ENCODE data around the gene PRSS2. TPM values are rescaled to one million over a fixed set of nuclear protein-coding genes. Genes with fewer than 3 reads are reported as not detected.
"Not testable (repeated sequence)": the region's sequence is repeated elsewhere in the genome, so short reads cannot be mapped to it uniquely, and the experiment has no call there.

PRSS2 gene
- total RNA-seq, 2 experiments from 2014 or later: not detected

- ATAC-seq: no peak
- CTCF ChIA-PET: interaction anchor here (0.6 kb wide), 1 partner anchor 59 kb away, joined by 3 read pairs; no protein-coding TSS in a partner anchor
- H3K27ac Mint-ChIP-seq: no peak within 1 kb of the TSS
Measured at GRCh38 chr7:142749218-142749993, 21.4 kb upstream of the PRSS2 start, which contains the start of gene PRSS1. PRSS1 (plus strand) TSS chr7:142749472; CDS start chr7:142749485, 13 bp downstream.

GRCh38 chr7:142750321-142750938 lies 20.3 kb upstream of the PRSS2 start:
- CTCF ChIA-PET: interaction anchor here (0.6 kb wide), 1 partner anchor 120 kb away, joined by 3 read pairs; no protein-coding TSS in a partner anchor

More at GRCh38 chr7:142749218-142749993, 21.4 kb upstream of the PRSS2 start, which contains the start of gene PRSS1:
- intact Hi-C loops (cut with micrococcal nuclease): no loop called here
- TF ChIP-seq CTCF (IDR thresholded peaks at IDR 0.05): no peak
- DNase-seq: no peak
- Mint-ChIP-seq H3K36me3 (ENCODE audit: low read depth) (no peaks in the 10 kb centered on the region), H3K27me3 (no peaks in the 10 kb centered on the region), H3K4me1 (ENCODE audit: low read depth) (no peaks in the 10 kb centered on the region), H3K9me3 (no peaks in the 10 kb centered on the region), H3K4me3 (no peak within 1 kb of the TSS)
- POLR2A ChIA-PET: no interaction called here

GRCh38 chr7:142751526-142752175 lies 19.1 kb upstream of the PRSS2 start:
- H3K27ac Mint-ChIP-seq; DNase-seq; CTCF ChIA-PET; ATAC-seq; H3K9me3 Mint-ChIP-seq; H3K4me3 Mint-ChIP-seq; POLR2A ChIA-PET; intact Hi-C loops (cut with micrococcal nuclease); H3K4me1 Mint-ChIP-seq (ENCODE audit: low read depth); H3K27me3 Mint-ChIP-seq; H3K36me3 Mint-ChIP-seq (ENCODE audit: low read depth): not testable (repeated sequence)

More at GRCh38 chr7:142750321-142750938, 20.3 kb upstream of the PRSS2 start:
- no peak for ATAC-seq
- no peaks in the 10 kb centered on the region for H3K4me1 Mint-ChIP-seq (ENCODE audit: low read depth)
- POLR2A ChIA-PET: no interaction called here
- H3K36me3 Mint-ChIP-seq (ENCODE audit: low read depth): no peaks in the 10 kb centered on the region
- no peak for DNase-seq
- H3K27me3 Mint-ChIP-seq: no peaks in the 10 kb centered on the region
- intact Hi-C loops (cut with micrococcal nuclease): no loop called here
- no peak overlapping the region for H3K27ac Mint-ChIP-seq
- H3K9me3 Mint-ChIP-seq: no peaks in the 10 kb centered on the region
- no peak overlapping the region for H3K4me3 Mint-ChIP-seq
- no peak for TF ChIP-seq CTCF (IDR thresholded peaks at IDR 0.05)

- H3K27me3 Mint-ChIP-seq: no peaks in the 10 kb centered on the region
- no peak overlapping the region for H3K27ac Mint-ChIP-seq
- DNase-seq: no peak
- ATAC-seq: no peak
- H3K36me3 Mint-ChIP-seq (ENCODE audit: low read depth): no peaks in the 10 kb centered on the region
- intact Hi-C loops (cut with micrococcal nuclease): no loop called here
- no peaks in the 10 kb centered on the region for H3K4me1 Mint-ChIP-seq (ENCODE audit: low read depth)
- CTCF ChIA-PET: no interaction called here
- no peak for TF ChIP-seq CTCF (IDR thresholded peaks at IDR 0.05)
- no peak overlapping the region for H3K4me3 Mint-ChIP-seq
- H3K9me3 Mint-ChIP-seq: no peaks in the 10 kb centered on the region
- POLR2A ChIA-PET: no interaction called here
Measured at GRCh38 chr7:142752376-142753225, 18.2 kb upstream of the PRSS2 start.

GRCh38 chr7:142753366-142753765 lies 17.4 kb upstream of the PRSS2 start:
- ATAC-seq: no peak
- ChIA-PET POLR2A (no interaction called here), CTCF (no interaction called here)
- H3K36me3 Mint-ChIP-seq (ENCODE audit: low read depth): no peaks in the 10 kb centered on the region
- intact Hi-C loops (cut with micrococcal nuclease): no loop called here
- no peak overlapping the region for H3K4me3 Mint-ChIP-seq
- TF ChIP-seq CTCF (IDR thresholded peaks at IDR 0.05): no peak
- no peaks in the 10 kb centered on the region for H3K27me3 Mint-ChIP-seq
- H3K4me1 Mint-ChIP-seq (ENCODE audit: low read depth): no peaks in the 10 kb centered on the region
- no peaks in the 10 kb centered on the region for H3K9me3 Mint-ChIP-seq
- DNase-seq: no peak
- no peak overlapping the region for H3K27ac Mint-ChIP-seq

- intact Hi-C loops (cut with micrococcal nuclease); H3K36me3 Mint-ChIP-seq (ENCODE audit: low read depth); H3K27me3 Mint-ChIP-seq; POLR2A ChIA-PET; DNase-seq; CTCF ChIA-PET; H3K4me3 Mint-ChIP-seq; H3K27ac Mint-ChIP-seq; H3K9me3 Mint-ChIP-seq; H3K4me1 Mint-ChIP-seq (ENCODE audit: low read depth); ATAC-seq: not testable (repeated sequence)
Measured at GRCh38 chr7:142753925-142754491, 16.8 kb upstream of the PRSS2 start.
